H9 (cell line): Measurements from ENCODE around the gene ADPRH. TPM values are rescaled to one million over a fixed set of nuclear protein-coding genes. Genes with fewer than 3 reads are reported as not detected.

Source experiments
- DNase-seq: peaks from one replicate; pipeline ENCODE4 v3.0.0-alpha.2; 2017
- H2AFZ ChIP-seq: one replicate; pipeline ENCODE4 v1.6.1; 2013; ENCODE audit warnings: mild to moderate bottlenecking, low read length, control low read depth, moderate library complexity
- H2AK5ac ChIP-seq: 2 replicates; pipeline ENCODE4 v1.6.1; 2013; ENCODE audit warnings: low read length, control low read depth, mixed read lengths; ENCODE audit not compliant: insufficient read length
- H2BK120ac ChIP-seq: one replicate; pipeline ENCODE4 v1.6.1; 2013; ENCODE audit warnings: low read depth, mild to moderate bottlenecking, low read length, control low read depth, inconsistent platforms; ENCODE audit not compliant: poor library complexity, severe bottlenecking
- H2BK12ac ChIP-seq: 2 replicates; pipeline ENCODE4 v1.6.1; 2013; ENCODE audit warnings: low read length, control low read depth, mixed read lengths, low read depth; ENCODE audit not compliant: insufficient read length
- H2BK15ac ChIP-seq: 2 replicates; pipeline ENCODE4 v1.6.1; 2013; ENCODE audit warnings: low read depth, low read length, control low read depth
- H2BK20ac ChIP-seq: one replicate; pipeline ENCODE4 v1.6.1; 2013; ENCODE audit warnings: low read depth, mild to moderate bottlenecking, low read length, control low read depth, inconsistent platforms; ENCODE audit not compliant: poor library complexity, severe bottlenecking
- H2BK5ac ChIP-seq: 2 replicates; pipeline ENCODE4 v1.6.1; 2013; ENCODE audit warnings: low read length, control low read depth, mixed read lengths; ENCODE audit not compliant: insufficient read length
- H3K14ac ChIP-seq: 2 replicates; pipeline ENCODE4 v1.6.1; 2013; ENCODE audit warnings: low read length, control low read depth; ENCODE audit not compliant: insufficient read depth
- H3K18ac ChIP-seq: 2 replicates; pipeline ENCODE4 v1.6.1; 2013; ENCODE audit warnings: low read depth, mild to moderate bottlenecking, mixed read lengths, low read length, control low read depth; ENCODE audit not compliant: insufficient read length
- H3K23ac ChIP-seq: 2 replicates; pipeline ENCODE4 v1.6.1; 2013; ENCODE audit warnings: low read length, control low read depth, mixed read lengths, low read depth; ENCODE audit not compliant: insufficient read length
- H3K23me2 ChIP-seq: 2 replicates; pipeline ENCODE4 v1.6.1; 2013; ENCODE audit warnings: low read depth, mild to moderate bottlenecking, mixed read lengths, low read length, control low read depth; ENCODE audit not compliant: insufficient read length, poor library complexity, severe bottlenecking
- H3K27ac ChIP-seq: 2 replicates; pipeline ENCODE4 v1.5.1; 2013; ENCODE audit warnings: low read length, control low read depth, mixed read lengths, low read depth; ENCODE audit not compliant: insufficient read length
- H3K27me3 ChIP-seq: 2 replicates; pipeline ENCODE4 v1.6.1; 2013; ENCODE audit warnings: low read length, control low read depth, inconsistent platforms; ENCODE audit not compliant: insufficient read depth
- H3K4ac ChIP-seq: 2 replicates; pipeline ENCODE4 v1.6.1; 2013; ENCODE audit warnings: low read depth, mild to moderate bottlenecking, control low read depth, inconsistent platforms, low read length, moderate library complexity
- H3K4me1 ChIP-seq: 2 replicates; pipeline ENCODE4 v1.6.1; 2013; ENCODE audit warnings: low read length, control low read depth, inconsistent platforms; ENCODE audit not compliant: insufficient read depth
- H3K4me2 ChIP-seq: 2 replicates; pipeline ENCODE4 v1.6.1; 2013; ENCODE audit warnings: low read length, control low read depth, mixed read lengths; ENCODE audit not compliant: insufficient read length, insufficient read depth
- H3K56ac ChIP-seq: 2 replicates; pipeline ENCODE4 v1.6.1; 2013; ENCODE audit warnings: low read depth, mild to moderate bottlenecking, mixed read lengths, low read length, control low read depth; ENCODE audit not compliant: insufficient read length
- H3K79me1 ChIP-seq: 2 replicates; pipeline ENCODE4 v1.6.1; 2013; ENCODE audit warnings: low read depth, mild to moderate bottlenecking, moderate library complexity, low read length, control low read depth, inconsistent platforms; ENCODE audit not compliant: insufficient read depth, poor library complexity, severe bottlenecking
- H3K79me2 ChIP-seq: 2 replicates; pipeline ENCODE4 v1.6.1; 2013; ENCODE audit warnings: low read length, control low read depth, inconsistent platforms; ENCODE audit not compliant: insufficient read depth
- H3K9ac ChIP-seq: 2 replicates; pipeline ENCODE4 v1.6.1; 2013; ENCODE audit warnings: low read length, control low read depth, mixed read lengths; ENCODE audit not compliant: insufficient read length; ENCODE audit errors: extremely low read depth
- H3K9me3 ChIP-seq: one replicate; pipeline ENCODE4 v1.6.1; 2013; ENCODE audit warnings: low read depth, low read length, inconsistent platforms; ENCODE audit not compliant: control insufficient read depth
- H3T11ph ChIP-seq: one replicate; pipeline ENCODE4 v1.6.1; 2013; ENCODE audit warnings: mild to moderate bottlenecking, low read length, control low read depth, inconsistent platforms
- H4K20me1 ChIP-seq: one replicate; pipeline ENCODE4 v1.6.1; 2013; ENCODE audit not compliant: control insufficient read depth, insufficient read length, insufficient read depth
- H4K5ac ChIP-seq: 2 replicates; pipeline ENCODE4 v1.6.1; 2013; ENCODE audit warnings: low read depth, mild to moderate bottlenecking, mixed read lengths, low read length, control low read depth; ENCODE audit not compliant: insufficient read length
- H4K8ac ChIP-seq: replicated peaks from 2 replicates; pipeline ENCODE4 v1.6.1; 2013; ENCODE audit warnings: low read length, control low read depth, mixed read lengths, low read depth; ENCODE audit not compliant: insufficient read length
- H4K91ac ChIP-seq: 2 replicates; pipeline ENCODE4 v1.6.1; 2013; ENCODE audit warnings: low read depth, mild to moderate bottlenecking, moderate library complexity, mixed read lengths, low read length, control low read depth; ENCODE audit not compliant: insufficient read length
- H3K27ac Mint-ChIP-seq, 3 experiments: 2 replicates in 2 of 3; 3 replicates in 1 of 3; pipeline ENCODE4 v1.8.0; 2020 to 2021; ENCODE audit warnings: mixed read lengths in 3 of 3, mild to moderate bottlenecking in 1 of 3, moderate library complexity in 1 of 3
- H3K27me3 Mint-ChIP-seq: 2 replicates; pipeline ENCODE4 v1.8.0; 2021; ENCODE audit warnings: low read depth, mild to moderate bottlenecking, moderate library complexity, mixed read lengths
- H3K36me3 Mint-ChIP-seq, 3 experiments: 2 replicates in 2 of 3; 3 replicates in 1 of 3; pipeline ENCODE4 v1.8.0; 2020 to 2021; ENCODE audit warnings: low read depth in 3 of 3, mixed read lengths in 3 of 3; ENCODE audit not compliant: insufficient read depth in 1 of 3
- H3K4me1 Mint-ChIP-seq, 2 experiments: 2 replicates each; pipeline ENCODE4 v1.8.0; 2020; ENCODE audit warnings: mixed read lengths in 2 of 2
- H3K4me3 Mint-ChIP-seq, 2 experiments: 2 replicates in 1 of 2; 3 replicates in 1 of 2; pipeline ENCODE4 v1.8.0; 2020 to 2021; ENCODE audit warnings: mild to moderate bottlenecking in 2 of 2, mixed read lengths in 2 of 2, moderate library complexity in 1 of 2
- H3K9me3 Mint-ChIP-seq, 2 experiments: 2 replicates in 1 of 2; 3 replicates in 1 of 2; pipeline ENCODE4 v1.8.0; 2020; ENCODE audit warnings: mild to moderate bottlenecking in 2 of 2, mixed read lengths in 2 of 2, moderate library complexity in 1 of 2
- CTCF ChIP-seq: fragments of 200-600 bp; sonication (generic); conservative IDR thresholded peaks from 3 replicates; pipeline ENCODE4 v1.8.0; 2021; ENCODE audit warnings: antibody characterized with exemption, mild to moderate bottlenecking
- WGBS: extraction: QIAGEN DNeasy Blood & Tissue Kit; methylation state at CpG from one replicate; pipeline ENCODE4 v1.1.7; 2013; ENCODE audit warnings: missing lambda C conversion rate, low lambda C conversion rate, mixed read lengths; ENCODE audit not compliant: insufficient read length; ENCODE audit errors: extremely low coverage; 5-methylcytosine and 5-hydroxymethylcytosine counted together
- total RNA-seq: library from RNA; stranded (reverse); gene quantifications from 2 replicates; pipeline ENCODE4 v1.2.1, GENCODE V29; 2021

ADPRH gene
- total RNA-seq, 1 experiment from 2014 or later: 3.1 TPM

GRCh38 chr3:119602676-119603075 lies 23.4 kb downstream of the ADPRH start:
- no peak for TF ChIP-seq CTCF
- no peaks in the 10 kb centered on the region for H3K79me2 ChIP-seq
- no peak overlapping the region for H3K4ac ChIP-seq
- H4K5ac ChIP-seq: no peak overlapping the region
- no peak overlapping the region for H3K14ac ChIP-seq
- peaks cover 10 to 15% of the 10 kb centered on the region in 2 experiments for H3K4me1 Mint-ChIP-seq
- no peak overlapping the region; a peak in 1 of 7 replicates for H3K27ac Mint-ChIP-seq
- H3K23me2 ChIP-seq: no peaks in the 10 kb centered on the region
- no CpG with 5 or more reads among the region's 1 CpG for WGBS
- H2BK120ac ChIP-seq: no peak overlapping the region
- H3K27me3 ChIP-seq: no peaks in the 10 kb centered on the region
- H3K23ac ChIP-seq: no peak overlapping the region
- H3K9ac ChIP-seq: no peak overlapping the region
- H2BK15ac ChIP-seq: no peak overlapping the region
- no peak overlapping the region for H3T11ph ChIP-seq
- no peaks in the 10 kb centered on the region for H3K9me3 Mint-ChIP-seq
- H3K9me3 ChIP-seq: no peaks in the 10 kb centered on the region
- no peak overlapping the region for H3K27ac ChIP-seq
- H4K20me1 ChIP-seq: no peaks in the 10 kb centered on the region
- H2BK20ac ChIP-seq: no peak overlapping the region
- no peak overlapping the region for H2BK12ac ChIP-seq
- no peak for DNase-seq
- no peaks in the 10 kb centered on the region for H3K79me1 ChIP-seq
- no peak overlapping the region for H3K18ac ChIP-seq
- H4K91ac ChIP-seq: no peak overlapping the region
- no peaks in the 10 kb centered on the region for H3K36me3 Mint-ChIP-seq
- no peak overlapping the region for H3K4me2 ChIP-seq
- no peak overlapping the region for H3K4me3 Mint-ChIP-seq
- no peaks in the 10 kb centered on the region for H3K27me3 Mint-ChIP-seq
- no peak overlapping the region for H3K56ac ChIP-seq
- H4K8ac ChIP-seq: no peak overlapping the region
- no peak overlapping the region for H2BK5ac ChIP-seq
- no peak overlapping the region for H2AFZ ChIP-seq
- no peaks in the 10 kb centered on the region; the same call in 1 of the 2 replicates for H3K4me1 ChIP-seq
- no peak overlapping the region for H2AK5ac ChIP-seq
